Measurements from ENCODE around the gene ULK1. TPM values are rescaled to one million over a fixed set of nuclear protein-coding genes. Genes with fewer than 3 reads are reported as not detected.

Gene ULK1
- total and polyA plus RNA-seq, 7 donors, result 5.3 to 29.1 (median 16.8) TPM

GRCh38 chr12:131919366-131920156 lies 25.1 kb downstream of the ULK1 start:
- DNase-seq, result no peak
- H3K36me3 ChIP-seq, result peaks cover 42 to 76% (median 51%) of the 10 kb centered on the region in 4 donors

GRCh38 chr12:131920157-131920508 lies 25.7 kb downstream of the ULK1 start:
- Histone ChIP-seq H3K36me3 (peaks cover 36 to 70% (median 45%) of the 10 kb centered on the region in 4 donors), H3K4me1 (no peaks in the 10 kb centered on the region), H3K27ac (no peak overlapping the region), H3K9me3 (no peaks in the 10 kb centered on the region), H3K4me3 (no peak overlapping the region), H3K27me3 (no peaks in the 10 kb centered on the region)
- TF ChIP-seq CTCF (IDR thresholded peaks at IDR 0.05) (no peak), EP300 (IDR thresholded peaks at IDR 0.05) (no peak), POLR2A (IDR thresholded peaks at IDR 0.05) (no peak), POLR2AphosphoS5 (IDR thresholded peaks at IDR 0.05) (no peak)
- intact Hi-C loops (cut with DNase I), result no loop called here
- no peak for DNase-seq
- 94 to 97% methylated on average over 14 of the region's 14 CpGs for WGBS, 2 donors

More at GRCh38 chr12:131919366-131920156, 25.1 kb downstream of the ULK1 start:
- Histone ChIP-seq H3K4me3 (no peak overlapping the region), H3K4me1 (no peaks in the 10 kb centered on the region), H3K9me3 (no peaks in the 10 kb centered on the region), H3K27ac (no peak overlapping the region), H3K27me3 (no peaks in the 10 kb centered on the region)
- WGBS, 2 donors, result 90 to 92% methylated on average over 37 of the region's 37 CpGs
- intact Hi-C loops (cut with DNase I), result no loop called here
- TF ChIP-seq POLR2A (IDR thresholded peaks at IDR 0.05), result no peak
- TF ChIP-seq POLR2AphosphoS5 (IDR thresholded peaks at IDR 0.05), result peak in 1 of 4 donors; percentile 29

- H3K27ac ChIP-seq, result no peak overlapping the region
- no peak for DNase-seq
- no peak overlapping the region for H3K4me3 ChIP-seq
- H3K36me3 ChIP-seq, result peaks cover 25 to 60% (median 35%) of the 10 kb centered on the region in 4 donors
- WGBS, 2 donors, result 94% methylated on average over 35 of the region's 35 CpGs
- H3K9me3 ChIP-seq, result no peaks in the 10 kb centered on the region
- intact Hi-C loops (cut with DNase I), result no loop called here
- no peaks in the 10 kb centered on the region for H3K27me3 ChIP-seq
- TF ChIP-seq CTCF (IDR thresholded peaks at IDR 0.05), result no peak
- TF ChIP-seq POLR2AphosphoS5 (IDR thresholded peaks at IDR 0.05), result peak in 1 of 4 donors; percentile 11
- no peaks in the 10 kb centered on the region for H3K4me1 ChIP-seq
Observed at GRCh38 chr12:131920902-131921840, 26.7 kb downstream of the ULK1 start.

- WGBS, 2 donors, result 77 to 83% methylated on average over 29 of the region's 29 CpGs
- no peak overlapping the region for H3K27ac ChIP-seq
- H3K4me3 ChIP-seq, result no peak overlapping the region
- no peak for DNase-seq
- intact Hi-C loops (cut with DNase I), result no loop called here
- H3K27me3 ChIP-seq, result no peaks in the 10 kb centered on the region
- H3K36me3 ChIP-seq, result peaks cover 19 to 52% (median 28%) of the 10 kb centered on the region in 4 donors
- TF ChIP-seq CTCF (IDR thresholded peaks at IDR 0.05) (no peak), POLR2A (IDR thresholded peaks at IDR 0.05) (no peak), EP300 (IDR thresholded peaks at IDR 0.05) (no peak), POLR2AphosphoS5 (IDR thresholded peaks at IDR 0.05) (no peak)
- H3K4me1 ChIP-seq, result no peaks in the 10 kb centered on the region
- no peaks in the 10 kb centered on the region for H3K9me3 ChIP-seq
Observed at GRCh38 chr12:131921866-131922769, 27.7 kb downstream of the ULK1 start.
